Lower leg skin (tissue), 4 donors: Measurements from ENCODE around the gene PKD1. TPM values are rescaled to one million over a fixed set of nuclear protein-coding genes. Genes with fewer than 3 reads are reported as not detected.
A peak's percentile ranks its signal among the peaks of the same experiment; 100 is the strongest.

Experiments used
- DNase-seq, 2 donors: peaks; one replicate each; pipeline ENCODE4 v3.0.0-alpha.2; 2019; ENCODE audit warnings: low spot score in 2 of 2
- H3K4me3 ChIP-seq: fragments of 200-600 bp; sonication (generic); 2 replicates; pipeline ENCODE4 v1.5.1; 2017; ENCODE audit warnings: mild to moderate bottlenecking, low read depth; ENCODE audit not compliant: poor library complexity, severe bottlenecking
- POLR2A ChIP-seq, 2 donors: fragments of 450-650 bp; IDR thresholded peaks; one replicate each; pipeline ENCODE4 v1.6.1; 2016 to 2017; ENCODE audit warnings: antibody characterized with exemption in 2 of 2, mild to moderate bottlenecking in 1 of 2, moderate library complexity in 1 of 2
- WGBS, 2 donors: methylation state at CpG; one replicate each; pipeline ENCODE4 v1.1.5; 2018; 5-methylcytosine and 5-hydroxymethylcytosine counted together
- intact Hi-C: fragments of 100-400 bp; cut with DNase I; formaldehyde crosslinking; loops from one replicate; pipeline ENCODE4 v1.15.0; 2023; ENCODE audit warnings: low total_unique reads
- total RNA-seq, 4 donors: library from RNA; depleted of rRNA; stranded (reverse); fragments of >200 nt; gene quantifications; one replicate each; pipeline ENCODE4 v1.1.0, GENCODE V29; 2016
- TF ChIP-seq, protein P1 (sequence below), 3 donors: fragments of 450-650 bp; IDR thresholded peaks; one replicate each; pipeline ENCODE4 v1.5.1; 2016; ENCODE audit warnings: antibody characterized with exemption in 3 of 3, mild to moderate bottlenecking in 3 of 3, moderate library complexity in 2 of 3

The PKD1 gene
- total RNA-seq, 4 donors from 2014 or later: 125 to 266 (median 192) TPM

DNA sequence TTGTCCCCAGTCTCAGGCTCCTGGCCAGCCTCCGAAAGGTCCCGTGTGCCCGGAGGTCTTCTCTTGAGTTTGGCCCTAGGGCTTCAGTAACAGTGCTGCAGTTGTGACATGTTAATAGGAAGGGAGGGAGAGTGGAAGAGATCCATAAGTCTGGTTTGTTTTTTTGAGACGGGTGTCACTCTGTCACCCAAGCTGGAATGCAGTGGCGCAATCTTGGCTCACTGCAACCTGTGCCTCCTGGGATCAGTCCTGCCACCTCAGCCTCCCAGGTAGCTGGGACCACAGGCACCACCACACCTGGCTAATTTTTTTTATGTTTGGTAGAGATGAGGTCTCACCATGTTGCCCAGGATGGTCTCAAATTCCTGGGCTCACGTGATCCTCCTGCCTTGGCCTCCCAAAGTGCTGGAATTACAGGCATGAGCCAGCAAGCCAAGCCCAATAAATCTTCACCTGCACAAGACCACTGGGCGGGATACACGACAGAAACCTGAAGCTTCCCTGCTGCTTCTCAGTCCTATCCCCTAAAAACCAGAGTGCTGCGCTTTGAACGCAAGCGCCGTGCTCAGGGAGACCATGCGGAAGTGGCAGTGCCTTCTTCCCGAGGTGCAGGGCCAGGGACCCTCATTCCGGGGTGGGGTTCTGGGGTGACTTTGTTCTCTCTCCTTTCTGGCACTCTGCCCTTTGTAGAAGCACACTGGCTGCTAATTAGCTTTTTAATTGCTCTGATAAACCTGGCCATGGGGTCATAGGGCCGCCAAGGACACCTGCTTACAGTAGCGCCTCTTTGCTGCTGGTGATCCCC is 30.8 kb upstream of the PKD1 start:
- DNase-seq: no peak
- no peak for TF ChIP-seq POLR2A (IDR thresholded peaks at IDR 0.05)
- TF ChIP-seq, protein P1, sequence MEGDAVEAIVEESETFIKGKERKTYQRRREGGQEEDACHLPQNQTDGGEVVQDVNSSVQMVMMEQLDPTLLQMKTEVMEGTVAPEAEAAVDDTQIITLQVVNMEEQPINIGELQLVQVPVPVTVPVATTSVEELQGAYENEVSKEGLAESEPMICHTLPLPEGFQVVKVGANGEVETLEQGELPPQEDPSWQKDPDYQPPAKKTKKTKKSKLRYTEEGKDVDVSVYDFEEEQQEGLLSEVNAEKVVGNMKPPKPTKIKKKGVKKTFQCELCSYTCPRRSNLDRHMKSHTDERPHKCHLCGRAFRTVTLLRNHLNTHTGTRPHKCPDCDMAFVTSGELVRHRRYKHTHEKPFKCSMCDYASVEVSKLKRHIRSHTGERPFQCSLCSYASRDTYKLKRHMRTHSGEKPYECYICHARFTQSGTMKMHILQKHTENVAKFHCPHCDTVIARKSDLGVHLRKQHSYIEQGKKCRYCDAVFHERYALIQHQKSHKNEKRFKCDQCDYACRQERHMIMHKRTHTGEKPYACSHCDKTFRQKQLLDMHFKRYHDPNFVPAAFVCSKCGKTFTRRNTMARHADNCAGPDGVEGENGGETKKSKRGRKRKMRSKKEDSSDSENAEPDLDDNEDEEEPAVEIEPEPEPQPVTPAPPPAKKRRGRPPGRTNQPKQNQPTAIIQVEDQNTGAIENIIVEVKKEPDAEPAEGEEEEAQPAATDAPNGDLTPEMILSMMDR (IDR thresholded peaks at IDR 0.05): no peak
- 80 to 85% methylated on average over 17 of the region's 17 CpGs for WGBS, 2 donors
- no peak overlapping the region for H3K4me3 ChIP-seq
- intact Hi-C loops: no loop called here

DNA sequence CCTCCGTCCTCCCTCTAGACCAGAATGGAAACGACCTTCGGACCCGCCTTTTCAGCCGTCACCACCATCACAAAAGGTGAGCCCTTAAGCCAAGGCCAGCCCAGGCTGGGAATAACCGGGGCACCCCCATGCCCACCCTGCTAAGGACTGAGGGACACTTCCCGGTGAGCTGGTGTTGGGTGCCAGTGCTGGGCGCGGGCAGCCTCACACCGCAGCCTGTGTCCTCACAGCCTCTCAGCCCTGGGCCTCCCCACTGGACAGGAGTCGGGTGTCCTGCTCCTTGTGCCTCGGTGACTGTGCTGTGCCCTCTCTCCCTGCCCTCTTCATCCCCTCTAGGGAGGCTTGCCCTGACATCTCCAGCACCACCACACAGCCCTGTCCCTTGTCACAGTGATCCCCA is 30.2 kb upstream of the PKD1 start:
- intact Hi-C loops: no loop called here
- TF ChIP-seq, protein P1 (IDR thresholded peaks at IDR 0.05): no peak
- no peak overlapping the region for H3K4me3 ChIP-seq
- WGBS, 2 donors: 95 to 98% methylated on average over 11 to 12 of the region's 12 CpGs
- DNase-seq: no peak

DNA sequence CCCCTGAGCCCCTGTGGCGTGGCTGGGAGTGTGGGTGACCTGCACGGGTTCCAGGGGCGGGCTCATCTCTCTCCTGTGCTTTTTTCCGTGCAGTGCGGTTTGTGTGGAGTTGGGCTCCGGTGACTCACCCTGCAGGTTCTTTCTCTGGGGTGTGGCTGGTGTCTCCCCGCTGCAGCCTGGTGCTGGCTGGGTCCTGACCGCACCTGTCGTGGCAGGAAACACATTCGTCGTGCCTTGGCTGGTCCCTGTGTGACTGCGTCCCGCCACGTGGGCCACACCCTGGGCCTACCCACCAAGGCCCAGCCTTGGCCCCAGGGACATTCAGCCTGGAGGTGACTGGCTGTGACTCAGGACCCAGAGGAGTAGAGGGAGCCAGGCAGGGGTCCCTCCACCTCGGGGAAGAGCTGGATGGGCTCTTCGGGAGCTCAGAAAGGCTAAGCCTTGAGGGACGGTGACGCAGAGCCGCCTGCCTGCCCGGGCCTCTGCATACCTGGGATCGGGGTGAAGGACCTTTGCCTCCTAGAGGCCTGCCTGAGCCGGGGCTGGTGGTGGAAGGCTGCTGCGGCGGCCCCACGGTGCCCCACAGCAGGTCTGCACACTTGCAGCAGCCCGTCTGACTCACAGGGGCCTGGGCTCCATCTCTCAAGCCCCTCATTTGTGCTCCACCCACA is 27.6 kb upstream of the PKD1 start:
- TF ChIP-seq, protein P1 (IDR thresholded peaks at IDR 0.05): no peak
- TF ChIP-seq POLR2A (IDR thresholded peaks at IDR 0.05): no peak
- no peak overlapping the region for H3K4me3 ChIP-seq
- intact Hi-C loops: no loop called here
- peak in 1 of 2 donors; percentile 77 for DNase-seq
- WGBS, 2 donors: 51 to 58% methylated on average over 11 to 25 of the region's 26 CpGs

DNA sequence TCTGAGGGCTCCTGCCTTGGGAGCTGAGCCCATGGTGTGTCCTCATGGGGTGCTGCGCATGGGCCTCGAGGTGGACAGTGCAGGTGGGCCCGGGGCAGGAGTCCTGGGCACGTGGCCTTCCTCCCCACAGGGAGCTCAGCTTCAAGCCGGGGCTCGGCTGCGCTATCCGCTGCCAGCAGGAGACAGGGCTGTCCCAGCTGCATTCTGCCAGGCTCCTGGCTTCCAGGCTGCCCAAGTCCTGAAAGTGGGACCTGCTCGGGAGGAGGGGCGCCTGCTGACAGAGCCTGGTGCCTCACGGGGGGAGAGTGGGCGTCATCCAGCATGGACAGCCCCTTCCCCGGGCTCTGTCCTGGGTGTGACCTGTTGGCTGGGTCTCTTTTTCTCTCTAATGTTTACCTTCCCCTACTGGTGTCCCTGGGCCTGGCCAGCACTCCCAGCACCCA is 27.0 kb upstream of the PKD1 start:
- WGBS, 2 donors: 37 to 62% methylated on average over 12 to 13 of the region's 13 CpGs
- no peak overlapping the region for H3K4me3 ChIP-seq
- DNase-seq: no peak

DNA sequence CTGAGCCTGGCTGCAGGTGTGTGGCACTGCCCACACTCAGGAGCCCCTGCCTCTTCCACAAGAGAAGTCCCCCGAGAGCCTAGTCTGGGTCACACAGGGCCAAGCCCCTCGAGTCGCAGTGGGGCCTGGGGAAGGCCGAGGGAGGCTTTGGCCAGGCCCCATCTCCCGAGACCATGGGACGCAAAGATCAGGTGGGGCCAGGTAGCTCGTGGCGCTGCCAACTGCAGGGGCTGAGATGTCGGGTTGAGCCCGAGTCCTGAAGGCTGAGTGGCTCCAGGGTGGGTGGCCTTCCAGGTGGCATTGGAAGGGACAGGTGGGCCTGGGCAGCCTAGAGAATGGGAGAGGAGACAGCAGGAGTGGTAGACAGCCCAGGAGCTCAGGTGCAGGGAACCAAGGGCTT is 26.2 kb upstream of the PKD1 start:
- DNase-seq: no peak
- WGBS, 2 donors: 57 to 72% methylated on average over 9 to 10 of the region's 10 CpGs
- intact Hi-C loops: no loop called here
- TF ChIP-seq POLR2A (IDR thresholded peaks at IDR 0.05): no peak
- TF ChIP-seq, protein P1 (IDR thresholded peaks at IDR 0.05): no peak
- no peak overlapping the region for H3K4me3 ChIP-seq

More for the DNA sequence above, 27.0 kb upstream of the PKD1 start:
- TF ChIP-seq POLR2A (IDR thresholded peaks at IDR 0.05): no peak
- TF ChIP-seq, protein P1 (IDR thresholded peaks at IDR 0.05): no peak
- intact Hi-C loops: no loop called here
